ENCODE data around the gene ZNF746. TPM values are rescaled to one million over a fixed set of nuclear protein-coding genes. Genes with fewer than 3 reads are reported as not detected.

ZNF746 gene
- total RNA-seq, 2 donors from 2014 or later, result 14.8 to 36.9 TPM

DNA sequence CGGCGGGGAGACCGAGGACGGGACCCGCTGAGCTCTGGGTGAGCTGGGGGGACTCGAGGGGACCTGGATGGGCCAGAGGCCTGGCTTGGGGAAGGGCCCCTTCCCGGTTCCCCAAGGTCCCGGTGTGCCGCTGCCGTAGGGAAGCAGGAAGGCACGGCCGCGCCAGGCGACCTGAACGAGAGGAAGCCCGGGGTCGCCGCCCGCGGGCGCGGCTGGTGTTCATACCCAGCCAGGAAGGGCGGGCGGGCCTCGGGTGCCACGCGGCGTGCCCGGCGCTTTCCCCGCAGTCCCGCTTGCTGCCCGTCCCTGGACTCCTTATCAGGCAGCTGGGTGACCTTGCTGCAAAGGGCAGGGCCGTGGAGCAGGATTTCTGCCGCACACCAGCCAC lies 74.7 kb downstream of the ZNF746 start:
- H3K4me1 ChIP-seq, result peaks cover 18% of the 10 kb centered on the region
- peak; percentile 23 to 46 (median 33) for DNase-seq

More for the DNA sequence above, 74.7 kb downstream of the ZNF746 start:
- Histone ChIP-seq H3K27me3 (no peaks in the 10 kb centered on the region), H3K4me3 (peak overlapping the region in 1 of 2 donors; percentile 8), H3K36me3 (replicated peaks in 1 of 2; ENCODE audit: insufficient read depth in 1 of 2, low read depth in 2 of 2) (no peaks in the 10 kb centered on the region), H3K9me3 (no peaks in the 10 kb centered on the region), H3K27ac (peak overlapping the region in 3 of 4 donors; percentile 33 to 61 (median 47))
- WGBS, 2 donors, result 10% methylated on average over 28 to 35 of the region's 35 CpGs
- peak; percentile 28 for ATAC-seq
- intact Hi-C loops (cut with DNase I), result no loop called here
- TF ChIP-seq CTCF (IDR thresholded peaks at IDR 0.05), result no peak
- TF ChIP-seq POLR2A (IDR thresholded peaks at IDR 0.05), result no peak

Other genes starting within 250 kb of the ZNF746 start
- gene ZNF783, start 235.6 kb downstream of the ZNF746 start, total RNA-seq, result 10 to 100 TPM; 12.5 to 17.5 TPM
- 10 to 100 TPM in 1 of 2 donors, 1 to 10 TPM in 1; 8.3 to 10.5 TPM for gene ZNF777, start 36.7 kb downstream of the ZNF746 start, total RNA-seq